ENCODE results near the gene ZNF775.
"Not testable (repeated sequence)": the region's sequence is repeated elsewhere in the genome, so short reads cannot be mapped to it uniquely, and the experiment has no call there.

ZNF775 gene

GRCh38 chr7:150381096-150381495 lies 2.0 kb downstream of the ZNF775 start:
- Histone ChIP-seq H3K27me3 (replicated peaks; ENCODE audit: control insufficient read depth, insufficient read depth, low read length, poor library complexity, severe bottlenecking) (no peaks in the 10 kb centered on the region), H3K9me3 (ENCODE audit: control insufficient read depth, low read length) (no peaks in the 10 kb centered on the region), H3K36me3 (ENCODE audit: control insufficient read depth, insufficient read depth, low read length) (no peaks in the 10 kb centered on the region), H3K27ac (ENCODE audit: insufficient read depth, low read length, poor library complexity, severe bottlenecking) (no peak overlapping the region), H3K4me1 (ENCODE audit: control insufficient read depth, insufficient read depth, low read length, poor library complexity, severe bottlenecking) (peaks cover 17% of the 10 kb centered on the region), H3K4me3 (ENCODE audit: insufficient read depth, low read depth, low read length, poor library complexity, severe bottlenecking) (no peak overlapping the region)
- no peak for DNase-seq

- H3K4me1 ChIP-seq (ENCODE audit: control insufficient read depth, insufficient read depth, low read length, poor library complexity, severe bottlenecking), result peaks cover 11% of the 10 kb centered on the region
- H3K27ac ChIP-seq (ENCODE audit: insufficient read depth, low read length, poor library complexity, severe bottlenecking), result no peak overlapping the region
- no peaks in the 10 kb centered on the region for H3K36me3 ChIP-seq (ENCODE audit: control insufficient read depth, insufficient read depth, low read length)
- no peaks in the 10 kb centered on the region for H3K9me3 ChIP-seq (ENCODE audit: control insufficient read depth, low read length)
- no peak for DNase-seq
- H3K27me3 ChIP-seq (replicated peaks; ENCODE audit: control insufficient read depth, insufficient read depth, low read length, poor library complexity, severe bottlenecking), result no peaks in the 10 kb centered on the region
- no peak overlapping the region for H3K4me3 ChIP-seq (ENCODE audit: insufficient read depth, low read depth, low read length, poor library complexity, severe bottlenecking)
These were observed 2.6 kb downstream of the ZNF775 start for GRCh38 chr7:150381785-150382122.

- peaks cover 11% of the 10 kb centered on the region for H3K4me1 ChIP-seq (ENCODE audit: control insufficient read depth, insufficient read depth, low read length, poor library complexity, severe bottlenecking)
- DNase-seq, result no peak
- no peak overlapping the region for H3K27ac ChIP-seq (ENCODE audit: insufficient read depth, low read length, poor library complexity, severe bottlenecking)
- no peak overlapping the region for H3K4me3 ChIP-seq (ENCODE audit: insufficient read depth, low read depth, low read length, poor library complexity, severe bottlenecking)
- no peaks in the 10 kb centered on the region for H3K9me3 ChIP-seq (ENCODE audit: control insufficient read depth, low read length)
- no peaks in the 10 kb centered on the region for H3K27me3 ChIP-seq (replicated peaks; ENCODE audit: control insufficient read depth, insufficient read depth, low read length, poor library complexity, severe bottlenecking)
- H3K36me3 ChIP-seq (ENCODE audit: control insufficient read depth, insufficient read depth, low read length), result no peaks in the 10 kb centered on the region
These were observed 3.2 kb downstream of the ZNF775 start for GRCh38 chr7:150382123-150382843.

- no peak for DNase-seq
- Histone ChIP-seq H3K27ac (ENCODE audit: insufficient read depth, low read length, poor library complexity, severe bottlenecking) (no peak overlapping the region), H3K27me3 (replicated peaks; ENCODE audit: control insufficient read depth, insufficient read depth, low read length, poor library complexity, severe bottlenecking) (no peaks in the 10 kb centered on the region), H3K4me3 (ENCODE audit: insufficient read depth, low read depth, low read length, poor library complexity, severe bottlenecking) (no peak overlapping the region), H3K36me3 (ENCODE audit: control insufficient read depth, insufficient read depth, low read length) (no peaks in the 10 kb centered on the region), H3K4me1 (ENCODE audit: control insufficient read depth, insufficient read depth, low read length, poor library complexity, severe bottlenecking) (peaks cover 11% of the 10 kb centered on the region), H3K9me3 (ENCODE audit: control insufficient read depth, low read length) (no peaks in the 10 kb centered on the region)
These were observed 3.7 kb downstream of the ZNF775 start for GRCh38 chr7:150382844-150383225.

GRCh38 chr7:150383710-150384397 lies 4.7 kb downstream of the ZNF775 start:
- Histone ChIP-seq H3K27ac (ENCODE audit: insufficient read depth, low read length, poor library complexity, severe bottlenecking) (no peak overlapping the region), H3K27me3 (replicated peaks; ENCODE audit: control insufficient read depth, insufficient read depth, low read length, poor library complexity, severe bottlenecking) (no peaks in the 10 kb centered on the region), H3K4me3 (ENCODE audit: insufficient read depth, low read depth, low read length, poor library complexity, severe bottlenecking) (no peak overlapping the region), H3K4me1 (ENCODE audit: control insufficient read depth, insufficient read depth, low read length, poor library complexity, severe bottlenecking) (peaks cover 3% of the 10 kb centered on the region), H3K36me3 (ENCODE audit: control insufficient read depth, insufficient read depth, low read length) (no peaks in the 10 kb centered on the region), H3K9me3 (ENCODE audit: control insufficient read depth, low read length) (no peaks in the 10 kb centered on the region)
- DNase-seq, result no peak

- Histone ChIP-seq H3K36me3 (ENCODE audit: control insufficient read depth, insufficient read depth, low read length) (no peaks in the 10 kb centered on the region), H3K4me3 (ENCODE audit: insufficient read depth, low read depth, low read length, poor library complexity, severe bottlenecking) (no peak overlapping the region), H3K27me3 (replicated peaks; ENCODE audit: control insufficient read depth, insufficient read depth, low read length, poor library complexity, severe bottlenecking) (no peaks in the 10 kb centered on the region), H3K4me1 (ENCODE audit: control insufficient read depth, insufficient read depth, low read length, poor library complexity, severe bottlenecking) (peaks cover 3% of the 10 kb centered on the region), H3K9me3 (ENCODE audit: control insufficient read depth, low read length) (no peaks in the 10 kb centered on the region), H3K27ac (ENCODE audit: insufficient read depth, low read length, poor library complexity, severe bottlenecking) (no peak overlapping the region)
- no peak for DNase-seq
These were observed 5.5 kb downstream of the ZNF775 start for GRCh38 chr7:150384406-150385301.

- H3K27me3 ChIP-seq (replicated peaks; ENCODE audit: control insufficient read depth, insufficient read depth, low read length, poor library complexity, severe bottlenecking), result no peaks in the 10 kb centered on the region
- H3K4me3 ChIP-seq (ENCODE audit: insufficient read depth, low read depth, low read length, poor library complexity, severe bottlenecking), result no peak overlapping the region
- no peak overlapping the region for H3K27ac ChIP-seq (ENCODE audit: insufficient read depth, low read length, poor library complexity, severe bottlenecking)
- no peaks in the 10 kb centered on the region for H3K4me1 ChIP-seq (ENCODE audit: control insufficient read depth, insufficient read depth, low read length, poor library complexity, severe bottlenecking)
- H3K9me3 ChIP-seq (ENCODE audit: control insufficient read depth, low read length), result no peaks in the 10 kb centered on the region
- no peak for DNase-seq
- H3K36me3 ChIP-seq (ENCODE audit: control insufficient read depth, insufficient read depth, low read length), result no peaks in the 10 kb centered on the region
These were observed 6.2 kb downstream of the ZNF775 start for GRCh38 chr7:150385302-150385723.

GRCh38 chr7:150385884-150386283 lies 6.8 kb downstream of the ZNF775 start:
- DNase-seq; H3K4me3 ChIP-seq (ENCODE audit: insufficient read depth, low read depth, low read length, poor library complexity, severe bottlenecking); H3K27ac ChIP-seq (ENCODE audit: insufficient read depth, low read length, poor library complexity, severe bottlenecking); H3K36me3 ChIP-seq (ENCODE audit: control insufficient read depth, insufficient read depth, low read length); H3K27me3 ChIP-seq (replicated peaks; ENCODE audit: control insufficient read depth, insufficient read depth, low read length, poor library complexity, severe bottlenecking); H3K4me1 ChIP-seq (ENCODE audit: control insufficient read depth, insufficient read depth, low read length, poor library complexity, severe bottlenecking); H3K9me3 ChIP-seq (ENCODE audit: control insufficient read depth, low read length): not testable (repeated sequence)

- Histone ChIP-seq H3K4me3 (ENCODE audit: insufficient read depth, low read depth, low read length, poor library complexity, severe bottlenecking) (no peak overlapping the region), H3K9me3 (ENCODE audit: control insufficient read depth, low read length) (no peaks in the 10 kb centered on the region), H3K27ac (ENCODE audit: insufficient read depth, low read length, poor library complexity, severe bottlenecking) (no peak overlapping the region), H3K36me3 (ENCODE audit: control insufficient read depth, insufficient read depth, low read length) (no peaks in the 10 kb centered on the region), H3K27me3 (replicated peaks; ENCODE audit: control insufficient read depth, insufficient read depth, low read length, poor library complexity, severe bottlenecking) (no peaks in the 10 kb centered on the region), H3K4me1 (ENCODE audit: control insufficient read depth, insufficient read depth, low read length, poor library complexity, severe bottlenecking) (no peaks in the 10 kb centered on the region)
- DNase-seq, result no peak
These were observed 9.2 kb downstream of the ZNF775 start for GRCh38 chr7:150388306-150388705.

Data from effector memory CD4-positive, alpha-beta T cell (primary cell).